Measurements from ENCODE around the gene HOXA10.

The HOXA10 gene

GRCh38 chr7:27140126-27140857 lies 33.8 kb downstream of the HOXA10 start:
- TF ChIP-seq TAF1 (IDR thresholded peaks at IDR 0.05; ENCODE audit: borderline replicate concordance, insufficient read depth, low read length) (no peak), FOXP2 (optimal IDR thresholded peaks at IDR 0.05; ENCODE audit: borderline replicate concordance, extremely low read depth, extremely low read length, insufficient read depth) (no peak), SIN3A (IDR thresholded peaks at IDR 0.05; ENCODE audit: borderline replicate concordance, insufficient read depth, low read length) (no peak), POLR2AphosphoS5 (IDR thresholded peaks at IDR 0.05; ENCODE audit: low read depth, low read length) (no peak)
- TF ChIP-seq, protein P1, sequence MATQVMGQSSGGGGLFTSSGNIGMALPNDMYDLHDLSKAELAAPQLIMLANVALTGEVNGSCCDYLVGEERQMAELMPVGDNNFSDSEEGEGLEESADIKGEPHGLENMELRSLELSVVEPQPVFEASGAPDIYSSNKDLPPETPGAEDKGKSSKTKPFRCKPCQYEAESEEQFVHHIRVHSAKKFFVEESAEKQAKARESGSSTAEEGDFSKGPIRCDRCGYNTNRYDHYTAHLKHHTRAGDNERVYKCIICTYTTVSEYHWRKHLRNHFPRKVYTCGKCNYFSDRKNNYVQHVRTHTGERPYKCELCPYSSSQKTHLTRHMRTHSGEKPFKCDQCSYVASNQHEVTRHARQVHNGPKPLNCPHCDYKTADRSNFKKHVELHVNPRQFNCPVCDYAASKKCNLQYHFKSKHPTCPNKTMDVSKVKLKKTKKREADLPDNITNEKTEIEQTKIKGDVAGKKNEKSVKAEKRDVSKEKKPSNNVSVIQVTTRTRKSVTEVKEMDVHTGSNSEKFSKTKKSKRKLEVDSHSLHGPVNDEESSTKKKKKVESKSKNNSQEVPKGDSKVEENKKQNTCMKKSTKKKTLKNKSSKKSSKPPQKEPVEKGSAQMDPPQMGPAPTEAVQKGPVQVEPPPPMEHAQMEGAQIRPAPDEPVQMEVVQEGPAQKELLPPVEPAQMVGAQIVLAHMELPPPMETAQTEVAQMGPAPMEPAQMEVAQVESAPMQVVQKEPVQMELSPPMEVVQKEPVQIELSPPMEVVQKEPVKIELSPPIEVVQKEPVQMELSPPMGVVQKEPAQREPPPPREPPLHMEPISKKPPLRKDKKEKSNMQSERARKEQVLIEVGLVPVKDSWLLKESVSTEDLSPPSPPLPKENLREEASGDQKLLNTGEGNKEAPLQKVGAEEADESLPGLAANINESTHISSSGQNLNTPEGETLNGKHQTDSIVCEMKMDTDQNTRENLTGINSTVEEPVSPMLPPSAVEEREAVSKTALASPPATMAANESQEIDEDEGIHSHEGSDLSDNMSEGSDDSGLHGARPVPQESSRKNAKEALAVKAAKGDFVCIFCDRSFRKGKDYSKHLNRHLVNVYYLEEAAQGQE (IDR thresholded peaks at IDR 0.05; ENCODE audit: insufficient read depth in 1 of 2, low read depth in 2 of 2, low read length in 2 of 2), result no peak

- TF ChIP-seq, protein P1 (IDR thresholded peaks at IDR 0.05; ENCODE audit: insufficient read depth in 1 of 2, low read depth in 2 of 2, low read length in 2 of 2), result no peak
Measured at GRCh38 chr7:27139334-27140125, 34.6 kb downstream of the HOXA10 start.

GRCh38 chr7:27138985-27139333 lies 35.2 kb downstream of the HOXA10 start:
- TF ChIP-seq, protein P1 (IDR thresholded peaks at IDR 0.05; ENCODE audit: insufficient read depth in 1 of 2, low read depth in 2 of 2, low read length in 2 of 2), result no peak
- TF ChIP-seq FOXP2 (optimal IDR thresholded peaks at IDR 0.05; ENCODE audit: borderline replicate concordance, extremely low read depth, extremely low read length, insufficient read depth) (no peak), TAF1 (IDR thresholded peaks at IDR 0.05; ENCODE audit: borderline replicate concordance, insufficient read depth, low read length) (no peak), POLR2AphosphoS5 (IDR thresholded peaks at IDR 0.05; ENCODE audit: low read depth, low read length) (no peak), SIN3A (IDR thresholded peaks at IDR 0.05; ENCODE audit: borderline replicate concordance, insufficient read depth, low read length) (no peak)

DNA sequence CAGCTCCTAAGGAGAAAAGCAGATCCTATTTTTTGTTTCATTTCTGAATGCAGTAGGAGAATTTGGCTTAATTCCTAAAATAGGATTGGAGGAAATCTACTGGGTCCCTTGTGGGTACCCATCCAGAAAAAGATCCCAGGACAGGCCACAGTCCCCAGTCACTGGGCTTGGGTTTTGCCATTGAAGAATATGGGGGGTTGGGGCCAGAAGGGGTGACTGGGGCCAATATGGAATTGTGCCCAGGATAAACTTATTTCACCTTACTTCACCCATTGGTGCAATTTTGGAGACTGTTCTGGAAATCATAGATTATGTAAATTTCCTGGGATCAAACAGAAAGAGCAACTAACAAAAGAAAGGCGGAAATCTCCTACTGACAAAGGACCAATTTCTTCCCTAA lies 35.6 kb downstream of the HOXA10 start:
- TF ChIP-seq POLR2AphosphoS5 (IDR thresholded peaks at IDR 0.05; ENCODE audit: low read depth, low read length), result no peak
- TF ChIP-seq, protein P1 (IDR thresholded peaks at IDR 0.05; ENCODE audit: insufficient read depth in 1 of 2, low read depth in 2 of 2, low read length in 2 of 2), result no peak
- no peak for TF ChIP-seq SIN3A (IDR thresholded peaks at IDR 0.05; ENCODE audit: borderline replicate concordance, insufficient read depth, low read length)
- TF ChIP-seq FOXP2 (optimal IDR thresholded peaks at IDR 0.05; ENCODE audit: borderline replicate concordance, extremely low read depth, extremely low read length, insufficient read depth), result no peak
- no peak for TF ChIP-seq TAF1 (IDR thresholded peaks at IDR 0.05; ENCODE audit: borderline replicate concordance, insufficient read depth, low read length)
